Skeletal muscle satellite cell (primary cell): Measurements from ENCODE around the gene SHANK3.

Experiments
- H3K27me3 ChIP-seq: 2 replicates; pipeline ENCODE4 v1.7.0; 2013; ENCODE audit warnings: low read length; ENCODE audit not compliant: control insufficient read depth, insufficient read depth
- H3K36me3 ChIP-seq: 2 replicates; pipeline ENCODE4 v1.7.0; 2013; ENCODE audit warnings: mild to moderate bottlenecking, control low read depth, low read length; ENCODE audit not compliant: insufficient read depth
- H3K4me1 ChIP-seq: 2 replicates; pipeline ENCODE4 v1.7.0; 2013; ENCODE audit warnings: low read length; ENCODE audit not compliant: control insufficient read depth, insufficient read depth
- H3K4me2 ChIP-seq: 2 replicates; pipeline ENCODE4 v1.7.0; 2013; ENCODE audit warnings: mild to moderate bottlenecking, low read length
- H3K4me3 ChIP-seq: 2 replicates; pipeline ENCODE4 v1.7.0; 2013; ENCODE audit warnings: low read length
- H3K9ac ChIP-seq: 2 replicates; pipeline ENCODE4 v1.7.0; 2013; ENCODE audit warnings: mild to moderate bottlenecking, low read depth, low read length, moderate library complexity
- H3K9me3 ChIP-seq: replicated peaks from 2 replicates; pipeline ENCODE4 v1.7.0; 2013; ENCODE audit warnings: mild to moderate bottlenecking, control low read depth, low read length

The SHANK3 gene

DNA sequence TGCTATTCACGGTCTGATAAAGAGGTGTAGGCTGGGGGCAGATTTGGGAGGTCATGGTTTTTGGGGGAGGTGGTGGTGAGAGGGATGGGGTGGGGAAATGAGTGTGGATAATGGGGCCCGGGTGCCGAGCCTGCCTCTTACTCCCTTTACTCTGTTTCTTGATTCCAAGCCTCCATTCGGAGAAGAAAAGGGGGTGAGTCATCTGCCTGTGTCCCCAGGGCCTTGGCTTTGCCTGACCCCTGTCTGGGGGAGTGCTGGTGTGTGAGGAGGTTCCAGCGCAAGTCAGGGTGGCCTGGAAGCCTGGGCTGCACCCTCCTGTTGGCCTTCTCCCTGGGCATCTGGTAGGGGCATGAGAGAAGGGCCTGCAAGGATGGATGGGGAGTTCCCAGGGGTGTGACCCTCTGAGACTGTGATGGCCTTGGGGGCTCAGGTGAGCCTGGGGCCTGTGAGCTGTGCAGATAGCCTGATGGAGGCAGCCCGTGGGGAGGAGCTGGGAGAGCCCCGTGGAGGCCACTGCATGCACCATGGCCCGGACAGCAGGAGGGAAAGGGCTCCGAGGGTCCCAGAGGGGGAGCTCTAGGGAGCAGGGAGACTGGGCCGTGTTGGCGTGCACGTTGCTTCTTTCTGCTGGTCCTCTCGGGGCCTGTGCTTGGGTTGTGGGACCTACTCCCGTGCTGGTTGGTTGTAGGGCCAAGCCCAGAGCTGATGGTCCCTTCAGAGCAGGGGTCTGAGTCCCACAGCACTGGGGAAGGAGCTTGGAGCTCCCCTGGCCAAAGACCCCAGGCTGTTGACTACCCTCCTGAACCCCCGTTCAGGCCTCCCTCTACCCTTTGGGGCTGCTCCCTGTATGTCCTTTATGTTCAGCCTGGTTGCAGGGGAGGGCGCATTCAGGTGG, 39.1 kb downstream of the SHANK3 start:
- Histone ChIP-seq H3K4me1 (no peaks in the 10 kb centered on the region), H3K27me3 (no peaks in the 10 kb centered on the region), H3K9me3 (no peaks in the 10 kb centered on the region), H3K4me3 (no peak overlapping the region), H3K9ac (no peak overlapping the region), H3K4me2 (no peak overlapping the region), H3K36me3 (no peaks in the 10 kb centered on the region)

DNA sequence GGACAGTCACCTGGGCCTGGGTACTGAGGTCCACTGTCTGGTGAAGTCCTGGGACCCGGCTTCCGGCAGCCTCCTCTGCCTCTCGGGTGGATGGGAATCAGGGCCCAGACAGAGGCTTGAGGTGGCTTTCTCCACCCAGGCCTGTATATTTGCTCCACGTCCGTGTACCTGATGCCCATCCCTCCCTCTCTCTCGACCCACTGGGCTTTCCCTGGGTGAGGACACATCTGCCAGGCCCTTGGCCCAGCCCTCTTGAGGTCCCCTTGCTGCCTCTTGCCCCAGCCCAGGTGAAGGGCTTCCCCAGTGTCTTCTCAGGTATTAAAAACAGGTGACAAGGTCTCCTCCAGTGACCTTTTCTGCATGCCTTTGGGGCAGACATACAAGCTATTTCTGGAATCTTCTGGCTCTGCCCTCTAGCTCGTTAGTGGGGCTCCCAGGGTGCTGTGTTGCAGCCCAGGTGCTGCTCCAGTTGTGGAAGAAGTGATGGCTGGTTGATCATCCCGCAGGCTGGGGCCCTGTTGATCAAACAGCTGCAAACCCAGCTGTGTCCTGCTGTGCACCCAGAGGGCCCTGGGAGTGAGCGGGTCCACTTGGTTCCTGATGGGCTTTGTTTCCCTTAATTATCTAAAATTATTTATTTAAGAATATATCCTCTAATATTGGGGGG, 39.9 kb downstream of the SHANK3 start:
- no peak overlapping the region for H3K4me2 ChIP-seq
- H3K9ac ChIP-seq: no peak overlapping the region
- no peaks in the 10 kb centered on the region for H3K9me3 ChIP-seq
- H3K4me1 ChIP-seq: no peaks in the 10 kb centered on the region
- no peak overlapping the region for H3K4me3 ChIP-seq
- no peaks in the 10 kb centered on the region for H3K27me3 ChIP-seq
- H3K36me3 ChIP-seq: no peaks in the 10 kb centered on the region

DNA sequence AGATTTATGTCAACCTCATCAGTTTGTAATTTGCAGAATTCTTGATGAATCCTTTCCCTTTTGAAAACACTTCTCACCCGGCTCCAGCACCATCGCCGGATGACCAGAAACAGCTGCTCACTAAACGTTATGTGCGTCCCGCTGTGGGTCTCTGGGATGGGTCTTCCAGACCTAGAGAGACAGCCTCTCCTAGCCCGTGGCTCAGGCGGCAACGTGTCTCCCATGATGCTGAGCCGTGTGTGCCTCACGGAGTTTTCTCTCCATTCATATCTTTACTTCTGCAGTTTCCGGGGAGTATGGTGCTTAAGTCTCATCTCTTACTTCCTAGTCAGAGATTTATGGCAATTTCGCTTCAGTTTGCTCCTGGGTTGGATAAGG, 40.4 kb downstream of the SHANK3 start:
- Histone ChIP-seq H3K4me3 (no peak overlapping the region), H3K4me1 (no peaks in the 10 kb centered on the region), H3K4me2 (no peak overlapping the region), H3K36me3 (no peaks in the 10 kb centered on the region), H3K9me3 (no peaks in the 10 kb centered on the region), H3K9ac (no peak overlapping the region), H3K27me3 (no peaks in the 10 kb centered on the region)

DNA sequence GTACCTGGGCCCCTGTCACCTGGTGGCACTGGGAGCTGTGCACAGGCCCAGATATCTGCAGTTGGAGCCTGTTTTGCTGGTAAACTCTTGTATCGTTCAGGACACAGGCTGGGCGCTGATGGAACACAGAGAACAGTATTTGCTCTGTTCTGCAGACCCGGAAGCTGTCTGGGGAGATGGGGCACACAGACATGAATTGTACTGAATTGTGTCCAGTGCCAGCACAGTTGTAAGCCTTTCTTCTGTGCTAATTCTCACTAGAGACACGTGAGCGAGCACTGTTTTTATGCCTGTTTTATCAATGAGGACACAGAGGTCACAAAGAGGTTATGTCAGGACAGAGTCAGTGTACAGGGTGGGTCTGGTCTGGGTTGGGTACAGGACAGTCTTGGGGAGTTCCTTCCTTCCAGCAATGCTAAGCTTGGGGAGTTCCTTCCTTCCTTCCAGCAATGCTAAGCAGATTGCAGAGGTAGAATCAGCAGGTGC, 41.0 kb downstream of the SHANK3 start:
- Histone ChIP-seq H3K27me3 (peaks cover 1% of the 10 kb centered on the region), H3K9ac (no peak overlapping the region), H3K36me3 (no peaks in the 10 kb centered on the region), H3K4me3 (no peak overlapping the region), H3K4me1 (no peaks in the 10 kb centered on the region), H3K4me2 (no peak overlapping the region), H3K9me3 (no peaks in the 10 kb centered on the region)

DNA sequence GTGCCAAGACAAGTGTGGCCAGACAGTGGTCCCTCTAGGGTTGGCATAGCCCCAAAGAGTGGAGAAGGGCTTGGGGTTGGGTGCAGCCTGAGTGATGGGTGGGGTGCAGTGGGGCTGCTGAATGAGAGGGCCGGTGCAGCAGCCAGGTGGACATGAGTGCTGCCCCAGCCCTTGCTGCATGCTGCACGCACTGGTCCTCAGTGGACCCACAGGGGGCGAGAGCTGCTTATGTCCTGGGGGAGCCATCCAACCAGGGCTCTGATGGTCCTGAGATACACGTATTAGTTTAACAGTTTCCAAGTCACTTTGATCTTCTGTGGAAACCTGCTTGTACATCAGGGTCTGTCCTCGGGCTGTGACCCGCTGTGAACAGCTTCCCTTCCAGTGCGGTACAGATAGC, 41.5 kb downstream of the SHANK3 start:
- Histone ChIP-seq H3K9me3 (no peaks in the 10 kb centered on the region), H3K4me3 (no peak overlapping the region), H3K9ac (no peak overlapping the region), H3K4me2 (no peak overlapping the region), H3K4me1 (no peaks in the 10 kb centered on the region), H3K27me3 (peaks cover 7% of the 10 kb centered on the region), H3K36me3 (no peaks in the 10 kb centered on the region)

DNA sequence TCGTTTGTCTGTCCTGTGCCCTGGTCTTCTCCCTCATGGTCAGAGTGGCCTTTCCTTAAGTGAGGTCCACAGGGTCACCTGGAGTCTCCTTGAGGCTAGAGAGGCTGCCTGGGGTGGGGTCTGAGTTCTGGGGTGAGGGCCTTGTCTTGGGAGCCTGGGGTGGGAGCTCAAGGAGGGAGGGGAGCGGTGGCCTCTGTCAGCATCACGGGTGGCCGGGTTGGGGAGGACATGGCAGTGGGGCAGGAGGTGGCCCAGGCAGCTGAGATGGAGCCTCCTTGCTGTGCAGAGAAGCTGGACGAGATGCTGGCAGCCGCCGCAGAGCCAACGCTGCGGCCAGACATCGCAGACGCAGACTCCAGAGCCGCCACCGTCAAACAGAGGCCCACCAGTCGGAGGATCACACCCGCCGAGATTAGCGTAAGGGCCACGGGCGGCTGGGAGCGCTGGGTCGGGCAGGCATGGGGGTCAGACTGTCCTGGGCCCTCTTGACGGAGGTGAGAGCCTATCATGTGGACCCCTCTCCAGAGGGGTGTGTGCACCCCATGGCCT, 42.1 kb downstream of the SHANK3 start:
- Histone ChIP-seq H3K4me2 (no peak overlapping the region), H3K4me3 (no peak overlapping the region), H3K9ac (no peak overlapping the region), H3K4me1 (no peaks in the 10 kb centered on the region), H3K27me3 (peaks cover 12% of the 10 kb centered on the region), H3K36me3 (no peaks in the 10 kb centered on the region), H3K9me3 (no peaks in the 10 kb centered on the region)

DNA sequence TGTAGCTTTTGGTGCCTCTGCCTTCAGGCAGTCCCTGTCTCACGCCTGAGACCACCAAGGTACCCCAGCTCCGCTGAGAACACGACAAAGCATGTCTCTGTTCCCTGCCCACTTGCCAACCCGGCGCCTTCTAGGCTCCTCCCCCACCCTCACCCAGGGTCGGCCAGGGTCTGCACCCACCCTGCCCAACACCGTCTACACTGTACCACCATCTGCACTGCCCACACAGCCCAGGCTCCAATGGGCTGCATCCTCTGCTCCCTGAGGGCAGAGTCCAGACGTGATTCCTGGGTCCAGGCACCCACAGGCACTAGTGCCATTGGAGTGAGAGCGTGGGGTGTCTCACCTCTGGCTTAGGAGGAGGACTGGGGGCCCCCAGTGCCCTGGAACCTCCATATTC, 42.6 kb downstream of the SHANK3 start:
- Histone ChIP-seq H3K9ac (no peak overlapping the region), H3K36me3 (no peaks in the 10 kb centered on the region), H3K27me3 (peaks cover 15% of the 10 kb centered on the region), H3K4me2 (no peak overlapping the region), H3K9me3 (no peaks in the 10 kb centered on the region), H3K4me3 (no peak overlapping the region), H3K4me1 (no peaks in the 10 kb centered on the region)

DNA sequence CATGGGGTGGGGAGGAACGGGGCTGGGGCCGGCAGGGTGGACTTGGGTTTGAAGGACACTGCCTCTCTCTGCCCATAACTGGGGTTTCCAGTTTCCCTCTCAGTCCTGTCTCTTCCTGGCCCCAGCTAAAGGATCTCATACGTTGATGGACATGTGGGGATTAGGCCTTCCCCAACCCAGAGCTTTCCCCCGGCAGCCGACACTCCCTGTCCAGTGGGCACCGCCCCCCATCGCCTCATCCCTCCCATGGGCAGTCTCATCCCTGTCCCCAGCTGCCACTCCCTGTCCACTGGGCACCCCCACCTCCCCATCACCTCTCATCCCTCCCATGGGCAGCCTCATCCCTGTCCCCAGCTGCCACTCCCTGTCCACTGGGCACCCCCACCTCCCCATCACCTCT, 43.2 kb downstream of the SHANK3 start:
- Histone ChIP-seq H3K27me3 (peaks cover 16% of the 10 kb centered on the region), H3K9ac (no peak overlapping the region), H3K4me1 (no peaks in the 10 kb centered on the region), H3K36me3 (no peaks in the 10 kb centered on the region), H3K4me2 (no peak overlapping the region), H3K9me3 (no peaks in the 10 kb centered on the region), H3K4me3 (no peak overlapping the region)

DNA sequence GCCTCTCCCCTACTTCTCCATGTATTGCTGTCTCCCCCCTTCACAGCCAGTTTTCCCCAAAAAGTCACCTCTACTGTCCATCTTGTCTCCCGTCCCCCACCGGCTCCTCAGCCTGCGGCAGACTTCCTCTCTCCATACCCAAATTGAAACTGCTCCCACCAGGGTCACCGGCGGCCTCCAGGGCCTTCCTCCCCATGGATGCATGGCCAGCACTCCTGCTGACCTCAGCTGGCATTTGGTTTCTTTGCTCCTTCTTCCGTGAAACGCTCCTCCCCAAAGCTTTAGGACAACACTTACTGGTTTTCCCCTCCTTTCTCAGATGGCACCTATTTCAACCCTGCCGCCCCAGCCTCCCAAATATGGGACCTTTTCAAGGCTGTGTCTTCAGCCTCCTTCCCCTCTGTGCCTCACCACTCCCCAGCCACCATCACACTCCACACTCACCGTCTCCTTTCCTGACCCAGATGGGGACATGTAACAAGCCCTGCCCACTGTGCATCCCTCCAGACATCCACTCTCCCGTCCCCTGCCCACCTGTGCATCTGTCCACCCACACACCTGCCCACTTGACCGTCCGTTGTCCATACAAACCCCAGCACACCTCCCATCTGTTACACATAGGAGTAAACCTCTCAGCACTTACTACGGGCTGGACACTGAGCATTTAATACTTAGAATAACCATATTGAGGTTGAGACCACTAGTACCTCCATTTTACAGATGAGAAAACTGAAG, 43.8 kb downstream of the SHANK3 start:
- no peak overlapping the region for H3K4me2 ChIP-seq
- no peak overlapping the region for H3K4me3 ChIP-seq
- no peaks in the 10 kb centered on the region for H3K36me3 ChIP-seq
- H3K27me3 ChIP-seq: peaks cover 23% of the 10 kb centered on the region
- no peak overlapping the region for H3K9ac ChIP-seq
- no peaks in the 10 kb centered on the region for H3K9me3 ChIP-seq
- no peaks in the 10 kb centered on the region for H3K4me1 ChIP-seq

DNA sequence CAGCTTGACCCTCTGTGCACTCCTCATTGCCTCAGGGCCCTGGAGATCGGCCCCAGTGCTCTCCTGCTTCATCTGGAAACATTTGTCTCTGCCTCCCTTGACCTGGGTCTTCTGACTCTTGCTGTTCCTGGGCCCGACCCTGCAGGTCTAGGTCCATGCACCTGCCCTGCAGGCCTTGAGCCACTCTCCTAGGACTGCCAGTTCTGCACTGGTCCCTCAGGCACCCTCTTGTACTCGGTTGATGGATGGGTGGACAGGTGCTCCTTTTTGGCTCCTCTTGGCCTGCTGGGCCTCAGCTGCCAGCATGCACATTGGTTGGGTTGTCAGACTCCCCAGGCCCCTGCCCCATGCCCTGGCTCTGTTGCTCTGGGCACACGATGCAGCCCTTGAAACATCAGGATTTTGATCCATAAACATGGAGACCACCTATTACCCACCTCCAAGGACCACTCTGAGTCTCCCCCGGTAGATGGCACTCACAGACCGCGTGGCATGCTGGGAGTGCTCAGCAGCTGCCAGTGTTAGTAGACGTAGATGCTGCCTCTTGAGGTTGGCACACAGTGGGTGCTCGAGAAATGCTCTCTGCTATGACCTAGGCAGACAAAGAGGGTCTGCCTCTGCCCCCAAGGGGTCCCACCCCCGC, 45.2 kb downstream of the SHANK3 start:
- Histone ChIP-seq H3K4me2 (no peak overlapping the region), H3K9me3 (no peaks in the 10 kb centered on the region), H3K9ac (no peak overlapping the region), H3K27me3 (peaks cover 35% of the 10 kb centered on the region), H3K4me1 (no peaks in the 10 kb centered on the region), H3K4me3 (no peak overlapping the region), H3K36me3 (no peaks in the 10 kb centered on the region)

DNA sequence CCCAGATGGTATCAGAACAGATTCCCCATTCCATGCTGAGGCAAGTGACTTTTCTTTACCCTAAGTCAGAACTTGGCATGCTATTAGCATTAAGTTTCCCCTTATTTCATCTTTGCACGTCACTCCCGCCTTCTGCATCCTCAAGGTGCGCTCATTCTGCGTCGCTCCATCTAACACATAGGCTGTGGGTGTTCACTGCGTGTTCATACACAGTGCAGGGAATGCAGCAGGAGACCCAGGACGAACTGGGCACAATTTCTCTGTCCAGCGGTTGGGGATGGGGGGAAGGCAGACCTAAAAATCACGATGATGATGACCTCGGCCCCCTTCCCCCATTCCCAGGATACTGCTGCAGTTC, 45.7 kb downstream of the SHANK3 start:
- no peaks in the 10 kb centered on the region for H3K9me3 ChIP-seq
- no peaks in the 10 kb centered on the region for H3K36me3 ChIP-seq
- H3K4me3 ChIP-seq: no peak overlapping the region
- no peak overlapping the region for H3K4me2 ChIP-seq
- H3K27me3 ChIP-seq: peaks cover 35% of the 10 kb centered on the region
- no peaks in the 10 kb centered on the region for H3K4me1 ChIP-seq
- H3K9ac ChIP-seq: no peak overlapping the region
